Omental fat pad (tissue), 4 donors: Measurements from ENCODE around the gene CTLA4. TPM values are rescaled to one million over a fixed set of nuclear protein-coding genes. Genes with fewer than 3 reads are reported as not detected.

Experiments
- ATAC-seq: fragments of 150-250 bp; one replicate; pipeline ENCODE4 v1.9.1; 2016; ENCODE audit warnings: mild to moderate bottlenecking, moderate library complexity; ENCODE audit not compliant: low FRiP score
- DNase-seq: peaks from one replicate; pipeline ENCODE4 v3.0.0-alpha.2; 2019; ENCODE audit warnings: low spot score
- total RNA-seq, 4 donors: library from RNA; depleted of rRNA; stranded (reverse); fragments of >200 nt; gene quantifications; one replicate each; pipeline ENCODE4 v1.1.0, GENCODE V29; 2016
- TF ChIP-seq, protein P1 (sequence below), 3 donors: fragments of 450-650 bp; IDR thresholded peaks; one replicate each; pipeline ENCODE4 v1.5.1; 2016 to 2017; ENCODE audit warnings: antibody characterized with exemption in 3 of 3, mild to moderate bottlenecking in 3 of 3, moderate library complexity in 2 of 3

Gene CTLA4
- total RNA-seq, 4 donors from 2014 or later, result 2.0 to 4.7 (median 2.3) TPM; not detected in 1

DNA sequence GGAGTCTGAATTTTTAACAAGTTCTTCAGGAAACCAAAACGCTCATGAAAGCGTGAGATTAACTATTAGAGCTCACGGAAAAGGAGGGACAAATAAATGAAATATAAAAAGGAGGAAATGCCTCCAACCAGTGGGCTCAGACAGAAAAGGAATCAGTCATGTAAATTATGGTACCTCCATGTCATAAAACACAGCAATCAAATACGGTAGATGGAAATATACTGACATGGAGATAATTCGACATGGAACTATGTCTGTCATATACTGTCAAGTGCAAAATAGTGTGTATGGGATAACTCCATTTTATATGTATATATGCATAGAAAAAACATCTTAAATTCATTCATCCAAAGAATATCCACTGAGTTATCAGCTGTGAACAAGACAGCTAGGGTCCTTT is 25.9 kb upstream of the CTLA4 start:
- TF ChIP-seq, protein P1, sequence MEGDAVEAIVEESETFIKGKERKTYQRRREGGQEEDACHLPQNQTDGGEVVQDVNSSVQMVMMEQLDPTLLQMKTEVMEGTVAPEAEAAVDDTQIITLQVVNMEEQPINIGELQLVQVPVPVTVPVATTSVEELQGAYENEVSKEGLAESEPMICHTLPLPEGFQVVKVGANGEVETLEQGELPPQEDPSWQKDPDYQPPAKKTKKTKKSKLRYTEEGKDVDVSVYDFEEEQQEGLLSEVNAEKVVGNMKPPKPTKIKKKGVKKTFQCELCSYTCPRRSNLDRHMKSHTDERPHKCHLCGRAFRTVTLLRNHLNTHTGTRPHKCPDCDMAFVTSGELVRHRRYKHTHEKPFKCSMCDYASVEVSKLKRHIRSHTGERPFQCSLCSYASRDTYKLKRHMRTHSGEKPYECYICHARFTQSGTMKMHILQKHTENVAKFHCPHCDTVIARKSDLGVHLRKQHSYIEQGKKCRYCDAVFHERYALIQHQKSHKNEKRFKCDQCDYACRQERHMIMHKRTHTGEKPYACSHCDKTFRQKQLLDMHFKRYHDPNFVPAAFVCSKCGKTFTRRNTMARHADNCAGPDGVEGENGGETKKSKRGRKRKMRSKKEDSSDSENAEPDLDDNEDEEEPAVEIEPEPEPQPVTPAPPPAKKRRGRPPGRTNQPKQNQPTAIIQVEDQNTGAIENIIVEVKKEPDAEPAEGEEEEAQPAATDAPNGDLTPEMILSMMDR (IDR thresholded peaks at IDR 0.05), result no peak
- DNase-seq, result no peak
- no peak for ATAC-seq

DNA sequence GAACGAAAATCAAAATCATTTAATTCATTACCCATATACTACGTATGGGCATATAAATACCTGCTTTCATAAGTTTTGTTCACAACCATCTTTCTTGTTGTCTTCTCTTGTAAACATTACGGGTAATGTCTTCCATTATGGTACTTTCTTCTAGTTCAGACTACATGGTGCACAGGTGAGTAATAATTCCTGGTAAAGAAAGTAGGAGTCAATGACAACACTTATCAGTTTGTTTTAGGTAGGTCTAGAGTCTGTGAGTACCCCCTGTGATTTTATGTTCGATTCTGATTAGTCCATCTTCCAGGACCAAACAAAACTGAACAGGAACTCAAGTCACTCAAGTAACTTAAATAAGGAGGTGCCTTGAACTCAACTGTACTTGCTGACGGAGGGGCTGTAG is 25.2 kb upstream of the CTLA4 start:
- DNase-seq (no peak), ATAC-seq (no peak)
- TF ChIP-seq, protein P1 (IDR thresholded peaks at IDR 0.05), result no peak

DNA sequence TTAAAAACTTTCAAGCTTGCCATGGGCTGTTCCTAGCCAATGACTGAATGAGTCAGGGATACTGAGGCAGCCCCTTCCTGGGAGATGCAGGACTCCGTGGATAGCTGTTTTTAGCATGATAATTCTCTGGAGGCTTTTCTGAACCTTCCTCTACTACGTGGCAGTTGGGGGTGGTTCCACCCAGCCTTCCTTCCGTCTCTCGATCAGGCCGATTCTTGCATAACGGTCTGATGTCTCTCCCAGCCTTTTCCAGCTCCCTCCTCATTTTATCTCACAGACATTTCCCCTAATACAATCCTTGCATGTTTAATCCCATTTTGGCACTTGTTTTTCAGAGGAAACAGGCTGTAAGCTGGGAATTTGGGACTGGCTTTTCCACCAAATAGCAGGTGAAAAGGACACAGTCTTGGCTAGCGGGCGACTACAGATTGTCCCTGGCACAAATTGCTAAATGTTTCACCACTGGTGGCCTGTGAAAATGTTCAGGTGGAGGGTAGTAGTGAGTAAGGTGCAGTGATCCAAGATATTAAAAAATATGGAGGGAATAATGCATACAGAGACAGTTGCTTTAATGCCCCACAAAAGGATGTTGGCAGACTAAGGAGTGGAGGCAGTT is 21.0 kb upstream of the CTLA4 start:
- DNase-seq (no peak), ATAC-seq (no peak)
- TF ChIP-seq, protein P1 (IDR thresholded peaks at IDR 0.05), result no peak

DNA sequence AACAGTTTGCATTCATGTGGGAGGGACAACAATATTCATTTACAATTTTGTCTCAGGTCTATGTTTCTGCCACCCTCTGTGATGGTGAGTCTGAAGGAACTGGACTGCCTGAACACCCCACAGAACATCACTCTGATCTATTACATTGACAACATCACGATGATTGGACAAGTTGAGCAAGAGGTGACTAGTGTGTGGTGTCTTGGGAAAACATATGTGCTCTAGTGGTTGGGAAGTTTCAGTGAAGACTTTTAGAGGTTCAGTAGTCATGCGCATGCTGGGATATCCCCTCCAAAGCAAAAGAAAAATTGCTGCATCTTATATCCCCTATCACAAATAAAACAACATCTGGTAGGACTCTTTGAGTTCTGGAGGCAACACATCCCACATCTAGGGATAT is 18.6 kb upstream of the CTLA4 start:
- DNase-seq, result no peak
- TF ChIP-seq, protein P1 (IDR thresholded peaks at IDR 0.05), result no peak
- no peak for ATAC-seq

DNA sequence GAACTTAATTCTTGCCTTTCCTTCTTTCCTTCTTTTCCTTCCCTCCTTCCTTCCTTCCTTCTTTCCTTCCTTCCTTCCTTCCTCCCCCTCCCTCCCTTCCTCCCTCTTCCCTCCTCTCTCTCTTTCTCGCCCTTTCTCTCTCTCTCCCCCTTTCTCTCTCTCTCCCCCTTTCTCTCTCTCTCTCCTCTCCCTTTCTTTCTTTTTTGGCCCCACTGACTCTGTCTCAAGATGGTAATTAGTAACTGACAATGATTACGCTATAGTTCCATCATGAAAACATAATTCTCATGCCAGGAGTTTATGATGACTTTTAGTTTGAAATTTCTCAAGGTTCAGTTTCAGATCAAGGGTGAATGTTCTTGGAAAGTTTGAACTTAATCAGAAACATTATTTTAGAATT is 14.8 kb upstream of the CTLA4 start:
- ATAC-seq, result no peak
- TF ChIP-seq, protein P1 (IDR thresholded peaks at IDR 0.05), result no peak
- DNase-seq, result no peak

DNA sequence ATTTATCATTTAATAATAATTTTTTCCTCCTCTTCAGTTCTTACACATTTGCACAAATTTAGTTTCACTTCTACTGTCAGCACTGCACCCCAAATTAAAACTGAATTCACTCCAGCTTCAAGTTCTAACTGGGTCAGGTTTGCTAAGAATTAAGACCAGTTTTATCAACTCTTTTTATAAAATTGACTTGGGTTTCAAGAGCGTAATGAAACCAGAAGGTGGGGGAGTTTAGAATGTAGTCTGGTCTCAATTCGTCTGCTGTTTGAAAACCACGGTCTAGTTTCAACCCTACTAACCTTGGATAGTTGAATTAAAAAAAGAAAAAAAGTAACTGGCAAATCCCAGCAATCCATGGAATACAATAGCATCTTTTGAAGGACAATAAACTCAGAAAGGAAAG is 14.3 kb upstream of the CTLA4 start:
- DNase-seq (no peak), ATAC-seq (no peak)
- TF ChIP-seq, protein P1 (IDR thresholded peaks at IDR 0.05), result no peak

DNA sequence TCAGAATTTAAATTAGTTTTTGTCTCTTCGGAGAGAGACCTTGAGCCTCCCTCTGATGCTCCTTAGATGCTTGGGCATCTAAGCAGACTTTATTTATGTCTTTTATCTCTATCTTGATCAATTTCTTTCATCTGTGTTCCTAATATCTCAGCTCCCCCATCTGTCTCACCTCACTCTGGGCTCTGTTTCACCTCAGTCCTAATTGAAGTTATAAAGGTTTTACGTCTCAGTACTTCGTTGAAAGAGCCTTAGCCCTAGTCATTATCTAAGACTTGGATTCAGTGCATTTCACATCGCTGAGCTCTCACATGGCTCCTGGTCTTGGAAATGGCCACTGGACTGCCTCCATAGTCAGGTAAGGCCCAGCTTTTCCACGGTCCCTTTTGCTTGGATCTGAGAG is 13.8 kb upstream of the CTLA4 start:
- no peak for ATAC-seq
- no peak for DNase-seq
- TF ChIP-seq, protein P1 (IDR thresholded peaks at IDR 0.05), result no peak
